Mucosa of stomach (tissue), 1 donor: Measurements from ENCODE around the gene C7orf33.
"Not testable (repeated sequence)": the region's sequence is repeated elsewhere in the genome, so short reads cannot be mapped to it uniquely, and the experiment has no call there.

ENCODE experiments used
- H3K27me3 ChIP-seq: one replicate; pipeline ENCODE4 v1.7.0; 2013; ENCODE audit warnings: mild to moderate bottlenecking, low read length; ENCODE audit not compliant: control insufficient read depth, insufficient read depth
- H3K36me3 ChIP-seq: one replicate; pipeline ENCODE4 v1.7.0; 2013; ENCODE audit warnings: low read length; ENCODE audit not compliant: control insufficient read depth, insufficient read depth
- H3K4me1 ChIP-seq: one replicate; pipeline ENCODE4 v1.7.0; 2013; ENCODE audit warnings: mild to moderate bottlenecking, low read length; ENCODE audit not compliant: control insufficient read depth, insufficient read depth
- H3K4me3 ChIP-seq: one replicate; pipeline ENCODE4 v1.7.0; 2013; ENCODE audit warnings: low read length
- H3K9ac ChIP-seq: one replicate; pipeline ENCODE4 v1.7.0; 2013; ENCODE audit warnings: mild to moderate bottlenecking, low read length, moderate library complexity
- H3K9me3 ChIP-seq: one replicate; pipeline ENCODE4 v1.7.0; 2013; ENCODE audit warnings: mild to moderate bottlenecking, low read length, moderate library complexity; ENCODE audit not compliant: control insufficient read depth
- donor health status: Pancreatic carcinoma.

C7orf33 gene

DNA sequence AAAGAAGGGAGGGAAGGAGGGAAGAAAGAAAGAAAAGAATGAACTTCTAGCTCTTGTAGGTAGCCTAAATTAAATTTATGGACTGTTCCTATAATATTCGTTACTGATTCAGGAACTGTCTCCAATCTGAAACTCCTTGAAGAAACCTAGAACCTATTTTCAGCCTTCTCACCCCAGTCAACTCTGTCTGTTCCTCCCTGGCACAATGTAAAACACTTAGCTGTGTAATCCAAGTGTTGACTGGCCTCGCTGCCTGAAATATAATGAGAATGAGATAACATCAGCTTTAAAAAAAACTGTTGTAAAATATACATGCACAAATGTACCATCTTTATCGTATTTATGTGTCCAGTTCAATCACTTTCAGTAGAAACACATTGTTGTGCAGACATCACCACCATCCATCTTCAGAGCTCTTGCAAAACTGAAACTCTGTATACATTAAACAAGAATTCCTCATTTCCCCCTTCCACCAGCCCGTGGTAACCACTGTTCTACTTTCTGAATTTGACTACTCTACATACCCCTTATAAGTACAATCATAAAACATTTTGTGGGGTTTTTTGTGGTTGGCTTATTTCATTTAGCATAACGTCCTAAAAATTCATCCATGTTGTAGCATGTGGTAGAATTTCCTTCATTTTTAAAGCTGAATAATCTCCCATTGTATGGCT, 6.3 kb upstream of the C7orf33 start:
- no peaks in the 10 kb centered on the region for H3K27me3 ChIP-seq
- no peaks in the 10 kb centered on the region for H3K36me3 ChIP-seq
- no peak overlapping the region for H3K4me3 ChIP-seq
- no peaks in the 10 kb centered on the region for H3K9me3 ChIP-seq
- no peak overlapping the region for H3K9ac ChIP-seq
- no peaks in the 10 kb centered on the region for H3K4me1 ChIP-seq

DNA sequence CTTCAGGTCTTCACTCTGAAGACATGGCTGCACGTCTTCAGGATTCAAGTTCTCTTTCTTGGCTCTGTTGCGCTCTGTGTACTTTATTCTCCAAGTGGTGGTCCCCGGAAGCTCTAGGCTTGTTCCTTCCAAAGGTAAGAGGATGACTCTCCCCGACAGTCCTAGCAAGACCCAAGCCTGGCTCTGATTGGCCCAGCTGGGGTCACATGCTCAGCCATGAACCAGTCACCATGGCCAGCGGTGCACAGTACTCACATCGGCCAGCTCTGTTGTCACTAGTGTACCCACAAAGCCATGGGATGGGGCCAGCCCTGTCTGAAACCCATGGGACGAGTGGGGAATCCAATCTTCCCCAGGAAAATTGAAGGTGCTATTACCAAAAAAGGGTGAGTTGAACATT, 5.2 kb upstream of the C7orf33 start:
- Histone ChIP-seq H3K36me3 (no peaks in the 10 kb centered on the region), H3K9me3 (no peaks in the 10 kb centered on the region), H3K9ac (no peak overlapping the region), H3K4me3 (no peak overlapping the region), H3K4me1 (no peaks in the 10 kb centered on the region), H3K27me3 (no peaks in the 10 kb centered on the region)

DNA sequence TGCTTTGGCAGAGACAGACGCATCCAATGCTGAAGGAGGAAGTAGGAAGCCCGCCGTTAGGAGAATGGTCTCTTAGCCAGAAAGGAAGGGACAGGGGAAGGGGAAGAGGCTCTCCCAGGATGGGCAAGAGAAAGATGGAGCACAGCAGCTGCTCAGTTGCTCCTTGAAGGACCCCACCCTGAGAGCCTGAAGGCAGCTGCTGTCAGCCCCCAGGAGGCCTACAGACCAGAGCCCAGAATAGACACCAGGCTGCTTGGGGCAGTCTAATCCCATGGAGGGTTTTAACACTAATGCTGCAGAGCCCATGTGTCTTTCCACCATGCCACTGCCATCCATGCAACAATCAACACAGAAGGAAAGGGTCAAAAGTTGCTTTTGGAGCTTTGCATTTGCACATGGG, 3.5 kb upstream of the C7orf33 start:
- no peaks in the 10 kb centered on the region for H3K4me1 ChIP-seq
- no peaks in the 10 kb centered on the region for H3K27me3 ChIP-seq
- H3K9ac ChIP-seq: no peak overlapping the region
- no peaks in the 10 kb centered on the region for H3K9me3 ChIP-seq
- no peak overlapping the region for H3K4me3 ChIP-seq
- H3K36me3 ChIP-seq: no peaks in the 10 kb centered on the region

- Histone ChIP-seq H3K36me3 (no peaks in the 10 kb centered on the region), H3K9ac (no peak overlapping the region), H3K9me3 (no peaks in the 10 kb centered on the region), H3K4me3 (no peak overlapping the region), H3K4me1 (no peaks in the 10 kb centered on the region), H3K27me3 (no peaks in the 10 kb centered on the region)
Measured at GRCh38 chr7:148588168-148588567, 2.4 kb upstream of the C7orf33 start.

GRCh38 chr7:148588670-148589131, 1.9 kb upstream of the C7orf33 start:
- Histone ChIP-seq H3K27me3 (no peaks in the 10 kb centered on the region), H3K4me1 (no peaks in the 10 kb centered on the region), H3K9me3 (no peaks in the 10 kb centered on the region), H3K4me3 (no peak overlapping the region), H3K36me3 (no peaks in the 10 kb centered on the region), H3K9ac (no peak overlapping the region)

GRCh38 chr7:148589640-148590039, 926 bp upstream of the C7orf33 start:
- no peaks in the 10 kb centered on the region for H3K27me3 ChIP-seq
- no peaks in the 10 kb centered on the region for H3K4me1 ChIP-seq
- H3K9me3 ChIP-seq: no peaks in the 10 kb centered on the region
- H3K4me3 ChIP-seq: no peak overlapping the region
- H3K36me3 ChIP-seq: no peaks in the 10 kb centered on the region
- no peak overlapping the region for H3K9ac ChIP-seq

- H3K4me3 ChIP-seq, H3K27me3 ChIP-seq: not testable (repeated sequence)
Measured at GRCh38 chr7:148596354-148596753, 5.8 kb downstream of the C7orf33 start.

DNA sequence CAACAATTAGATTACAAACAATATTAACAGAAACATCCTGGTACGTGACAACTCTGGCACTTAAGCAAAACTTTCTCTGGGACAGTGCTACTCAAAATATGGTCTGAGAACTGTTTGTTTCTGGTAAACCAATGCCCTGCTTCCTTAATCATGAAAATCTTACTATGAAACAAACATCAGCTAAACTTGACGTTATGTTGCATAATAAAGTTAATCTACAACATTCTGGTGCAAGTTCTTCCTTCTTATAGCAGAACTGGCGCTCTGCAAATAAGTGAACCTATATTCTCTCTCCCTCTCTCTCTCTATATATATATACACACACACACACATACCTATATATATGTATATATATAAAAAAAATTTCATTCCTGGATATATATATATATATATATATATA, 7.8 kb downstream of the C7orf33 start:
- no peak overlapping the region for H3K9ac ChIP-seq
- no peaks in the 10 kb centered on the region for H3K27me3 ChIP-seq
- H3K4me1 ChIP-seq: no peaks in the 10 kb centered on the region
- no peaks in the 10 kb centered on the region for H3K9me3 ChIP-seq
- H3K4me3 ChIP-seq: no peak overlapping the region
- H3K36me3 ChIP-seq: no peaks in the 10 kb centered on the region

More at GRCh38 chr7:148596354-148596753, 5.8 kb downstream of the C7orf33 start:
- H3K4me1 ChIP-seq, H3K36me3 ChIP-seq, H3K9me3 ChIP-seq, H3K9ac ChIP-seq: not testable (repeated sequence)

DNA sequence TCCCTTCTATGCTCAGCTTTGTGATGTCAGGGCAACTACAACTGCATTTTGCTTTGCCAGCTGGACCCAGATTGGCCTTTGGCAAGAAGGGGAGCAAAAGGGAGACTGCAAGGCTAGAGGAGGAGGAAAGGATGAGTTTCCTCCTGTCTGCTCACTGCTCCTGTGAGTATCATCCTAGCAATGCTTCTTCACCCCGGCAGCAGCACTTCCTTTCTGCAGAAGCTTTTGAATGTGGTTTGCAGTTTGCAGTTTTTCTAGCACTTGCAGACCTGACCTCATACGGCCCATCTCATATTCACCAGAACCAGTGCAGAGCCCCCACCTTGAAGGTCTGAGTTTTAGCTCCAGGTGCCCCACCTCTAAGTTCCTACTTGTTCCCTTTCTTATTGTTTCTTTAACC, 14.8 kb downstream of the C7orf33 start:
- H3K4me3 ChIP-seq: no peak overlapping the region

GRCh38 chr7:148607151-148607661, 16.6 kb downstream of the C7orf33 start:
- Histone ChIP-seq H3K9ac (no peak overlapping the region), H3K9me3 (no peaks in the 10 kb centered on the region)

More for the DNA sequence above, 14.8 kb downstream of the C7orf33 start:
- no peaks in the 10 kb centered on the region for H3K36me3 ChIP-seq
- no peaks in the 10 kb centered on the region for H3K4me1 ChIP-seq
- H3K27me3 ChIP-seq: no peaks in the 10 kb centered on the region
- no peak overlapping the region for H3K9ac ChIP-seq
- no peaks in the 10 kb centered on the region for H3K9me3 ChIP-seq

DNA sequence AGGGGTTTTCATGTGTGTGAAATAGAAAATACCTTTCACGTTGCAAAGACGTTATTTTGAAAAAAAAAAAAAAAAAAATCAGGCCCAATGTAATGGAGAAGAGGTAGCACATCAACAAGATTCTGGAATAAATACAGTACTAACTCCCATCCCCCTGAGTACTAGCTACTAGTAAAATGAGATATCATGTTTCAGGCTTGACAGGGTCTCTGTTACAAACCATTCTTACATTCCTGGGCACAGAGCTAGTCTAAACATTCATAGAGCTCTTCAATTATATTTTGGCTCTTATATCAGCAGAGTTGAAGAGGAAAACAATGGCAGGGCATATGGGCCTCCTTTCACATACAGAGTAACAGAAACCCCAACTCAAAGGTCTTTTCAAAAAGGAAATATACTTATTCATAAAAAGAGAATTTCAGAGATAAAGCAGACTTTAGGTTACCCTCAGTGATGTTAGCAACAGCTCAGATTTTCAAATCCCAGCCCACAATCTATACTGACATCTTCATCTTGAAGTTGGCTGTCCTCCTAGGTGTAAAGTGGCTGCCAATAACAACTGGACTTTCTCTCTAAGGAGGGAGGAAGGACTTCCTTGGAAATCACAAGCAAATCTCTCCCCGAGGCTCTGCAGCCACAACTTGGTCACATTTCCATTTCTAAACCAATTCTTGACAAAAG, 18.6 kb downstream of the C7orf33 start:
- no peaks in the 10 kb centered on the region for H3K36me3 ChIP-seq
- no peak overlapping the region for H3K9ac ChIP-seq
- no peaks in the 10 kb centered on the region for H3K9me3 ChIP-seq
- no peak overlapping the region for H3K4me3 ChIP-seq
- H3K27me3 ChIP-seq: no peaks in the 10 kb centered on the region
- no peaks in the 10 kb centered on the region for H3K4me1 ChIP-seq

More at GRCh38 chr7:148607151-148607661, 16.6 kb downstream of the C7orf33 start:
- Histone ChIP-seq H3K36me3 (no peaks in the 10 kb centered on the region), H3K4me1 (no peaks in the 10 kb centered on the region), H3K4me3 (no peak overlapping the region), H3K27me3 (no peaks in the 10 kb centered on the region)

DNA sequence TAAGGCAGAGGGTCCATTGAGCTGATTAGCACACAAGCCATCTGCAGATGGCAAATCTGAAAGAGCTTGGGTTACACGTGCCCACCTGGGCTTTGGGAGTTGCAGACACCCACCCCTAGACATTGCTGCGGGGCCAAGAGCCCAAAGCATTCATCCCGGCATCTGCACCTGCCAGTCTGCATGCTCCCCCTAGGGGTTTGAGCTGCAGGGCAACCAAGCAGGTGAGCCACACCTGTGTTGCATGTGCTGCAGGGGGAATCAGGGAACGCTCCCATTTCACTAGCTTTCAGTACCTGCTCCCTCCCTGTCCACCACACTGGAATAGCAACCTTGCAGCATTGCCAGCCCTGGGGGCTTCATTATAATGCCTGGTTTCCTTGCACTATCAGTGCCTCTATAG, 21.1 kb downstream of the C7orf33 start:
- Histone ChIP-seq H3K27me3 (no peaks in the 10 kb centered on the region), H3K4me3 (no peak overlapping the region), H3K9me3 (no peaks in the 10 kb centered on the region), H3K9ac (no peak overlapping the region), H3K4me1 (no peaks in the 10 kb centered on the region), H3K36me3 (no peaks in the 10 kb centered on the region)
